ENCODE measurements around the gene LY9.
A peak's percentile ranks its signal among the peaks of the same experiment; 100 is the strongest.
"Not testable (repeated sequence)": the region's sequence is repeated elsewhere in the genome, so short reads cannot be mapped to it uniquely, and the experiment has no call there.

LY9 gene

DNA sequence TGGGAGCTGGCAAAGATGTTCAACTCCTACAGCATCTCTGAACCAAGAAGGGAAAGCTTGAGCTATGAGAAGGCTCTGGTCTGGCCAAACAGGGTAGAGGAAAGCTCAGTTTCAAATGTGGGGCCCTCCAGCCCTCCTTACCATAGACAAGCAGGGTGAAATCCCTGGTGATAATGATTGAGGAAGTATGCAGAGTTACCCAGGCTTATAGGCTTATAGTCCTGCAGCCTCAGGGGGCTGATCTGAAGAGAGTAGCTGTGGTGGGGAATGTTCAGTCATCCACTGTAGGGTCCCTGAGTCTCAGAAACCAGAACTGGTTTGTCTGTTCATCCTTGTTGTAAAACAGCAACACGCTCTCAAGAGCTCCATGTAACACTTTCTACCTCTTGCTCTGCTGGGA, 19.8 kb upstream of the LY9 start:
- no peak for DNase-seq

DNA sequence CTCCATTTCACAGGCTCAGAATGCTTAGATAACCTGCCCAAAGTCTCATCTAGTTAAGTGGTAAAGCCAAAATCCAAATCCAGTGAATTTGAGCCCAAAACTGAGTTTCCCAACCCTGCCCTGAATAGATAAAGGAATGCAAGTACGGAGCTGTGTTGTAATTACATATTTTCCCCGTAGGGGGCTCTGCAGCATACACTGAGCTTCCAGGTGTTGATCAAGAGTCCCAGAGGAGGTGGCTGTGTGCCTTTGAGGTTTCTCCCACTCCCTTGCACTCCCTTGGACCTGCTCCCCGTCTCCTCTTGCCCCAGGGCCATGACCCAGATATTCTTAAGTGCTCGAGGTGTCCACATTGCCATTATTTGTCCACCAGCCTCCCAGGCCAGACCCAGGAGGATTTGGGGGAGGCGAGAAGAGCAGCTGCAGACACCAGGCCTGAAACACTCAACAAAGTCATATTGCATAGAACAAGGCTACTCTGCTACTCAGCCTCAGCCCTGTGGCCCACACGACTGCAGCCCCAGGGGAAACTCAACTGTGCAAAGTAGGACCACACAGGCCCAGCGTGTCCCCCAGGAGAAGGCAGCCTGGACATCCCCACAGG, 18.4 kb upstream of the LY9 start:
- peak; percentile 35 for DNase-seq

DNA sequence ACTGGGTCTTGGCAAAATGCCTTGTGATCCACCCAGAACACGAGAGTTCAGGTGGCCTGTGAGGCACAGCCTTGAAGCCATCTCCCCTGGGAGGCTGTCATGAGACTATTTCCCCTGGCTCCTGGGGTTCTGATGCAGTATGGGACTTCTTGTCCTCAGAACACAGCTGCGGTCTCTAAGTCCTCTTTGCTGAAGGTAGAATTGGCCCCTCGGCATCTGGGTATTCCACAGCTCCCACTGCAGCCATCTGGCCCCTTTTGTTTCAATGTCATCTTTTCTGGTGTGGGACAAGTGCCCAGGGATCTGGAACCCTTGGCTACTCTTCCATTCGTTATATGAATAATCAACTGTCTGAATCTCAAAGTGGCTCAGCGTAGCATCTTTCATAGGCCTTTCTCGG, 17.0 kb upstream of the LY9 start:
- DNase-seq: no peak

DNA sequence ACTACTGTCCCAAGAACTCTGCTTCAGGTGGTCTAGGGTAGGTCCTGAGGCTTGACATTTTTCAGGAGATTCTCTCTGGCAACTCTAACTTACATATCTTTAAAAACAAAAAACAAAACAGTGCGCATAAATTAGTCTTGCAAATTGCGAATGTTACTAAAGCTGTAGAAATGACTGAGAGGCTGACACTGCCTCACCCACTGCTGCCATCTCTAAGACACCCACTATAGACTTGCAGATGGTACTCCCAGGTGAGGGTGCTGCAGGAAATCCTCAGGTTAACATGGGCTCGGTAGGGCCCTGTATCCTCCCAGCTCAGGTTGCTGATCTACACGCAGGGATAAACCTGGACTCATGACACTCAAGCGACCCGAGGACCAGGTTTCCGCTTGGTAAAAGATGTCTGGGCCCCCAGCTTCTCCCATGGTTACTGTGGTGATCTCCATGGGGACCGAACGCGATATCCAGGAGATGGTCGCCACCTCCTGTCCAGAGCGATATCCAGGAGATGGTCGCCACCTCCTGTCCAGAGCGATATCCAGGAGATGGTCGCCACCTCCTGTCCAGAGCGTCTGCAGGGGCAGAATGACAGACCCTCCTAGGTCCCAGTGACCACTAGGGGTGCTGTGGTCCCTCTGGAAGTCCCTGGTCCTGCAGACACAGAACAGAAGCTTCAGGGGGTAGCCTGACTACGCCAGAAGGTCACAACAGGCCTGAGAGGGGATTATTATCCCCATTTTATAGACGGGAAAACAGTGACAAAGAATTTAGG, 16.2 kb upstream of the LY9 start:
- DNase-seq: no peak

DNA sequence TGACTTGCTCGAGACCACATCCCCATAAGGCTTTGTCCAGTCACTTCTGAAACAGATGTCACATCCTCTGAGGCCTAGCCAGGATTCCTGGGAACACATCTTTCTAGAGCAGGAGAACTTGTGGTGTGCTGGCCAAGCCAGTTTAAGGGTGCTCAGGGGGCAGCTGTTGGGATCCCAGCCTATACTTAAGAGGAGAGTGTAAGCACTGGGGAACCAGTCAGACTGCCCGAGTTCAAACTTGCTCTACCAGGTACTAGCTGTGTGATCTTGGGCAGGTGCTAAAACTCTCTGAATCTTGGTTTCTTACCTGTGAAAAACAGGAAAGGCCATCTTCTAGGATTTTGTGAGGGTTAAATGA, 15.6 kb upstream of the LY9 start:
- DNase-seq: no peak

DNA sequence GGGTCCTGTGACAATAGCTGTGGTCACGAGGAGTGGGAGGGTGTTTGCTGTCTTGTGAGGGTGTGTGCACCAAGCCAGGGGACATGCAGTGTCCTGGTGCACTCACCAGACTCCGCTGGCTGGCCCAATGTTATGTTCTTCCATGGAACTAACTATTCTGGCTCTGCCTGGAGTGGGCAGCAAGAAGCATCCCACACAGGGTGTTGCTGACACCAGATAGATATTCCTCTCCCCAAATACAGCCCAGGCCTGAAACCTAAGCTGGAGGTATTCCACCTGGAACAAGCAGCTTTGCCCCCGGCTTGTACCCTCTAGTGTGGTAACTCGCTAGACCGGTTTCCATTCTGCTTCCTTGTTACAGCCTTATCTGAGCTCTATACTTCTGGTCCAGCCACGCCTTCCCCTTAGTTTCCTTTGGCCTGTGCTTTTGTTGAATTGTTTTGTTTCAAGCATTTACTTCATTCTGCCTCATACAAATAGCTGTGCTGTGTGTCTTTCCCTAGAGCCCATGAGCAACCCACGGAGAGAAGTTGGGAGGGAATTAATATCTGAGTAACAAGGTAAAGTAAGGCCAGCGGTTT, 14.7 kb upstream of the LY9 start:
- no peak for DNase-seq

DNA sequence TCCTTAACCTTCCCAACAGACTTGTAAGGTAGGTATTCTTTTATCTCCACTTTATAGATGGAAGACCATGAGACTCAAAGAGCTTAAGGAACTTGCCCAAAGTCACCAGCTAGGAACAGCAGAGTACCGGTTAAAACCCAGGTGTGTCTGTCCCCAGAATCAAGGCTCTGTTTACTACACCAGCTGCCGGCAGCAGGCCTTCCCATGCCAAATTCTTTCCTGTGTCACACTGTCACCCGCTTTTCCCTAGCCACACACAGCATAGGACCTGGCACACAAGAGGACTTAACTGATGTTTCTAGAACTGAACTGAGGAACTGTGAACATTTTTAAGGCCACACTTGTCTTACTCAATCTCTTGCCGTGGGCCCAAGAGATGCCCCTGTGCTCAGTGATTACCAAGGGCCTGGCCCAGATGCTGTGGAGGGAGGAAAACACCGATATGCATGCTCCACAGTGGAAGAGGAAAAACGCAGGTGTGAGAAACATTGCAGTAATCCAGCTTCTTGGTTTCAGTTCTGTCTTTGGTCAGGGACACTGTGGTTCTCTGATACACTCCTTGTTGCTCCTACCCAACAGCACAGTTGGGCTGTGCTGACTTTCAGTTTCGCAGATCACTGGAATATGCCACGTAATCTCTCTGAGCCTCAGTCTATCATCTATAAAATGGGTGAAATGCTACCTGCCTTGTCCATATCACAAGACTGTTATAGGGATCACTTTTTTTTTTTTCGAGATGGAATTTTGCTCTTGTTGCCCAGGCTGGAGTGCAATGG, 13.9 kb upstream of the LY9 start:
- DNase-seq: no peak

DNA sequence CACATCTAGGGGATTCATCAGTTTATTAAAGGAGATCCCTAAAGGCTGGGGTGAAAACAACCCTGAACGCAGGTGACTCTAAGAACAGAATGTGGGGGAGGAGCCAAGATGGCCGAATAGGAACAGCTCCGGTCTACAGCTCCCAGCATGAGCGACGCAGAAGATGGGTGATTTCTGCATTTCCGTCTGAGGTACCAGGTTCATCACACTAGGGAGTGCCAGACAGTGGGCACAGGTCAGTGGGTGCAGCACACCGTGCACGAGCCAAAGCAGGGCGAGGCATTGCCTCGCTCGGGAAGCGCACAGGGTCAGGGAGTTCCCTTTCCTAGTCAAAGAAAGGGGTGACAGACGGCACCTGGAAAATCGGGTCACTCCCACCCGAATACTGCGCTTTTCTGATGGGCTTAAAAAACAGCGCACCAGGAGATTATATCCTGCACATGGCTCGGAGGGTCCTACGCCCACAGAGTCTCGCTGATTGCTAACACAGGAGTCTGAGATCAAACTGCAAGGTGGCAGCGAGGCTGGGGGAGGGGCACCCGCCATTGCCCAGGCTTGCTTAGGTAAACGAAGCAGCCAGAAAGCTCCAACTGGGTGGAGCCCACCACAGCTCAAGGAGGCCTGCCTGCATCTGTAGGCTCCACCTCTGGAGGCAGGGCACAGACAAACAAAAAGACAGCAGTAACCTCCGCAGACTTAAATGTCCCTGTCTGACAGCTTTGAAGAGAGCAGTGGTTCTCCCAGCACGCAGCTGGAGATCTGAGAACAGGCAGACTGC, 12.8 kb upstream of the LY9 start:
- not testable (repeated sequence) for DNase-seq

DNA sequence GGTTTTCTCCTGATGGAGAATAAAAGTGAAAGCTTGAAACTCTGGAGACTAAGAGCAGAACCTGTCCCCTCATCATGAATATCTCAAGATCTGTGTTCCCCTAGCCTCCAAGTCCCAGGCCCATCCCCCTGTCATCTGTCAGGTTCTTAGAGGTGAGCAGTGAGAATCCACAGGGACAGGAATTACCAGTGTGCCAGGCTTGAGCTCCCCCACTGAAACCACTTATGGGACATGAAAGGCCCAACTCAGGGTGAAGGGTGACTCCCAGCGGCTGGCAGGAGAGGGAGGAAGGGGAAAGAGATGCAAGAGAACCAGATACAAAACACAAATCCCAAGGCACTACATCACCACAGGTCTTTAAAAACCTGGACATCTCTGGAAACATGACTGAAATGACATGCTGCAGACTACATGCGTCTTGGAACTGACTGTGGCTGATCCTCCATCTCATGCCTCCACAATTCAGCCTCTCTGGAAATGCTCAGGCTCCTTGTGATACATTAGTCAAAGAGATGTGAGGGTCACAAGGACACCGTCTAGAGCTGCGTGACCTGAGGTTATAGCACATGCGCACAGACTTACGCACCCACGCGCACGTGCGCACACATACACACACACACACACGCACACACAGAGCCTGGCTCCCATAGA, 6.8 kb upstream of the LY9 start:
- DNase-seq: no peak

DNA sequence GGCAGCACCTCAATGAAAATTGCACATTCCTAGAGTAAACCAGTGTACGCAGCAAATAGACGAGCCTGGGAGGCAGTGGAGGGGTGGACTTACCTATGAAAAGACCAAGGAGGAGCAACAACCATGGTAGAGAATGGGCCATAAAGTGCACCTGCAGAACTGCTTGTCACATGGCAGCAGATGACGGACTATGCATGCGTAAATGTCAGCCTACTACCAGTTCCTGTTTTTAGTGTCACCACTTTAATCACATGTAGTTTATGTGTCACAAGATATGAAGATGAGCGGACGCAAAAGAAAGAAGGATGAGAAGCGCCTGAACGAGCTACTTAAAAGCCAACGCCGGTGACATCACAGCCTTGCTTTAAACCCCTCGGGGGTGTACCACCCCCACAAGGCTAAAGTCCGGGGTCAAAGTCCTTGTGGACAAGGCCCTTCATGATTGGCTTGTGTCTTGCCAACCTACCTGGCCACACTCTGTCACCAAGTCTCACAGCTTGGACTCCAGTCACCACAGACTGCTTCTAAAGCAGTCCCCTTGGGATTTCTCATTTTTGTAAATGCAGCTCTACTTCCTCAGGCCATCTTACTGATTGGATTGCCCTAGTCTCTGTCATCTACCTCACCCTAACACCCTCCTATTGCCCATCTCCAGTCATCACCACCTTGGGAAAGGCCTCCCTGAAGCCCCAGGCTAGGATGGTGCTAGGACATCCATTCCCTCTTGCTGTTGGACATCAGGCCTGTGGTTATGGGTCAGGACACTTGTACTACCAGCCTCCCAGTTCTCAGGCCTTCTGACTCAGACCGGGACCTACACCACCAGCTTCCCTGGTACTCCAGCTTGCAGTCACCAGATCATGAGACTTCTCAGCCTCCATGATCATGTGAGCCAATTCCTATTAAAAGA, 6.0 kb upstream of the LY9 start:
- DNase-seq: no peak

DNA sequence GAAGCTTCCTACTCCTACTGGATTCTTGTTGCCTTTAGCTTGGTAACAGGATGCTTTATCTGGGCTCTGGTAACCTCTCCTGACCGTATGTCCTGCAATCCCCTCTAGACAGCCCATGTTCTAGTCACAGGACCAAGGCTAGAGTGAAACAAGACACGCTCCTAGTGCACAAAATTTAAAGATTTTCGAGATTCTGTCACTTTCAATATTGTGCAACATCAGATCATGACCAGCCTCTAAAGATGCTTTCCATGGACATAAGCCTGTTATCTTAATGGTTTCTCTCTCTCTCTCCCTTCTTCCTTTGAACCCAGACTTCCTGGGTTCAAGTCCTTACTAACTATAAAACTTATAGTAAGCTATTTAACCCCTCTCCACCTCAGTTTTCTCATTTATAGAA, 1.6 kb upstream of the LY9 start:
- no peak for DNase-seq

DNA sequence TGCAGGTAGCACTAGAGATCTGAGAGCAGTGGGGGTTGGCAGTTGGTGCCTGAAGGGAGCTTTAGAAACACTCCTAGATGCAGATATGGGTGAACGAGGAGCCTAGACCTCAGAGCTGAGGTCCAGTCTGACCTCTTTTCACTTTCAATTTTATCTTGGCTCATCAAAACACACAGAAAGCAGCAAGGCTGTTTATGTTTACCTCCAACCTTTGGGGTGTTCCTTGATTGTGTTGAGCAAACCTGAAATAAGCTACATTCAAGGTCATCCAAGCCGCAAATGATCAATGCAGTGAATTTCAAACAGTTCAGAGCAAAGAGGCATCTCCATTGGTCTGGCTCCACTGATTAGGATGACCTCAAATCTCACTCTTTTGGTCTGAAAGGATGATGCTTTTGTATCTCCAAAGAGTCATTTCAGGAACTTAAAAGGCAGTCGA, 1.3 kb downstream of the LY9 start:
- DNase-seq: no peak

DNA sequence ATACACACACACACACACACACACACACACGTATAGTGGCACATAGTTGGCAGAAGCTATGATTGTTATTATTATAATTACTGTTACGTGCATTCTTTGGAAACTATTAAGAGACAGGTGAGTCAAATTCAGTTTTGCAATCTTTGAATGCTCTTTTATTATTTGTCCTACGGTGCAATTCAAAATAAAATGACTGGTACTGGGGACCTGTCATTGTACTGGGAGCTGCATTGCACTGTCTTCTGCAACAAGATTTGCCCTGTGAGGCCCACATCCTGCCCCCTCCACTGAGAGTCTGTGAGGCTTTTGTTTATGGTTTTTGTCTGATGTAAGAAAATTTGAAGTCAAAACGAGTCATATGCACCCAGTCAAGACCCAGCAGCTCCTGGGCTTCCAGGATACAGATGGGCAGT, 1.9 kb downstream of the LY9 start:
- DNase-seq: no peak

DNA sequence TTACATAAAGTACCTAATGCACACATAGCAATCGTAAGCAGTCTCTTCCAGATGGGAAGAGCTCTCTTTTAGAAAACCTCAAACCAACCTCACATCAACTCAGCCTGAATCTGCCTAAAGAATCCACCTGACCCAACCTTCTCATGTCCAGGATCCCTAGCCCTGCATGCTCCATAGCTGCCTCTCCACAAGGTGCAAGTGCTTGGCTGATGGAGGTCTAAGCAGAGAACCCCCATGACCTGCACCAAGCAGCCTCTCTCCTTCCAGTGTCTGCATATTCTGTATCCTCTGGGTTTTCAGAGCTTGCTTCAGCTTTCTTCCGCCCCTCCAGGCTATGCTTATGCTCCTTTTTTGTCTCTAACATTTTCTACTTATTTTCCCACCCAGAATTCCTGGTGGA, 2.5 kb downstream of the LY9 start:
- DNase-seq: no peak

DNA sequence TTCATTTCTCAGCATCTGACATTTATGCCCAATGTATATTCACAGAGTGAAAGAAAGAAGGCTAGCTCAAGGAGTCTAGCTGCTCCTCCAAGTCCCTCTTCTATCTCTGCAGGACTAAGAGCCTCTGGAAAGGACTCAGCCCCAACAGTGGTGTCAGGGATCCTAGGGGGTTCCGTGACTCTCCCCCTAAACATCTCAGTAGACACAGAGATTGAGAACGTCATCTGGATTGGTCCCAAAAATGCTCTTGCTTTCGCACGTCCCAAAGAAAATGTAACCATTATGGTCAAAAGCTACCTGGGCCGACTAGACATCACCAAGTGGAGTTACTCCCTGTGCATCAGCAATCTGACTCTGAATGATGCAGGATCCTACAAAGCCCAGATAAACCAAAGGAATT, 3.7 kb downstream of the LY9 start:
- no peak for DNase-seq

DNA sequence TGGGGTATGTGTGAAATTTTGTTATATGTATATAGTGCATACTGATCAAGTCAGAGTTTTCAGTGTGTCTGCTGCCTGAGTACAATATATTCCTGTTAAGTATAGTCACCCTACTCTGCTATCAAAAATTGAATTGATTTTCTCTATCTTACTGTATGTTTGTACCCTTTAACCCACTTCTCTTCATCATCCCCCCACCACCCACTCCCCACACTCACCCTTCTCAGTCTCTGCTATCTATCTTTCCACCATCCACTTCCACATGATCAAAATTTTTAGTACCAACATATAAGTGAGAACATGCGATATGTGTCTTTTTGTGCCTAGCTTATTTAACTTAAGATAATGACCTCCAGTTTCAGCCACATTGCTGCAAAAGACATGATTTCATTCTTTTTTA, 4.2 kb downstream of the LY9 start:
- no peak for DNase-seq

DNA sequence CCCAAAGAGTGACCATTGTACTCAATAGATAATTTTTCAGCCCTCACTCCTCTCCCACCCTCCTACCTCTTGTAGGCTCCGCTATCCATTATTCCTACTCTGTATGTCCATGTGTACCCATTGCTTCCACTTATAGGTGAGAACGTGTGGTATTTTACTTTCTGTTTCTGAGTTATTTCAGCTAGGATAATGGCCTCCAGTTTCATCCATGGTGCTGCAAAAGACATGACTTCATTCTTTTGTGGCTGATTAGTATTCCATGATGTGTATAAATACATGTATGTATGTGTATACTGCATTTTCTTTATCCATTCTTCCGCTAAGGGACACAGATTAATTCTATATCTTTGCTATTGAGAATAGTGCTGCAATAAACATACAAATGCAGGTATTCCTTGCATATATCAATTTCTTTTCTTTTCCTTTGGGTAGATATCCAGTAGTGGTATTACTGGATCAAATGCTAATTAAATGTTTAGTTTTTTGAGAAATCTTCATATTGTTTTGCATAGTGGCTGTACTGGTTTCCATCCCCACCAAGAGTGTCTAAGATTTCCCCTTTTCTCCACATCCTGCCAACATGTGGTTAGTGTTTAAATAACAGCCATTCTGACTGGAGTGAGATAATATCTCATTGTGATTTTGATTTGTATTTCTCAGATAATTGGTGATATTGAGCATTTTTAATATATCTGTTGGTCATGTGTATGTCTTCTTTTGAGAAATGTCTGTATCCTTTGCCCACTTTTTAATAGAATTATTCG, 4.9 kb downstream of the LY9 start:
- DNase-seq: no peak

DNA sequence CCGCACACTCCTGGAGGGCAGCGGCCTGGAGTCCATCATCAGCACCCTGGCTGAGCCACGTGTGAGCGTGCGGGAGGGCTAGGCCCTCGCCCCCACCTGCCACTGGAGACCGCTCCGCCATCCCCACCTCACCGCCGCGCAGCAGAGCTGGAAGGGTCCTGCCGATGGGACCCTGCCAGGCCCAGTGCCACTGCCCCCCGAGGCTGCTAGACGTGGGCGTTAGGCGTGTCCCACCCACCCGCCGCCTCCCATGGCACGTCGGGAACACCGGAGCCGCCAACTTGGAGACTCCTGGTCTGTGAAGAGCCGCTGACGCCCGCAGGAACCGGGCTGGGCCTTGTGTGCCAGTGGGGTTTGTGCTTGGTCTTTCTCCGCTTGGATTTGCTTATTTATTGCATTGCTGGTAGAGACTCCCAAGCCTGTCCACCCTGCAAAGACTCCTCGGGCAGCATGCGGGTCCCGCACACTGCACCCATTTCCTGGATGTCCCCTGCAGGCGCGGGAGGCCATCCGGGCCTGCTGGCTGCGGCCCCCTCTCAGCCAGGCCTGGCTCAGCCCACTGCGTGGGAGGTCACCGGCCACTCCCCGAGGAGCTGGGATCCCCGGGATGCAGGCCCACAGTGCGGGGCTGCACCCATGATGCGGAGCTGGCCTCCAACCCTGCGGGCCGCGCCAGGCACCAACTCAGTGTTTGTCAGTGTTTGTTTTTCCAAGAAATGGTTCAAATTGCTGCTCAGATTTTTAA, 6.0 kb downstream of the LY9 start:
- DNase-seq: no peak

DNA sequence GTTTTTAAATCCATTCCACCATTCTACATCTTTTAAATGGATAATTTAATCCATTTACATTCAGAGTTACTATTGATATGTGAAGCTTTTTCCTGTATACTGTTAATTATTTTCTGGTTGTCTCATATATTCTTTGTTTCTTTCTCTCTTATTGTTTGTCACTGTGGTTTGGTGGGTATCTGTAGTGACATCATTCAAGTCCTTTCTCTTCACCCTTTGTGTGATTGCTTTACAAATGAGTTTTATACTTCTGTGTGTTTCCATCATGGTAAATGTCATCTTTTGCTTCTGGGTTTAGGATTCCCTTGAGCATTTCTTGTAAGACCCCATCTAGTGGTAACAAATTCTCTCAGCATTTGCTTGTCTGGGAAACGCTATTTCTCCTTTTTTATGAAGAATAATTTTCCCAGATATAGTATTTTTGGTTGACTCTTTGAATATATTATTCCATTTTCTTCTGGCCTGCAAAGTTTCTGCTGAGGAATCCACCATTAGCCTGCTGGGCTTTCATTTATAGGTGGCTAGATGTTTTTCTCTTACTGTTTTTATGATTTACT, 10.2 kb downstream of the LY9 start:
- no peak for DNase-seq

DNA sequence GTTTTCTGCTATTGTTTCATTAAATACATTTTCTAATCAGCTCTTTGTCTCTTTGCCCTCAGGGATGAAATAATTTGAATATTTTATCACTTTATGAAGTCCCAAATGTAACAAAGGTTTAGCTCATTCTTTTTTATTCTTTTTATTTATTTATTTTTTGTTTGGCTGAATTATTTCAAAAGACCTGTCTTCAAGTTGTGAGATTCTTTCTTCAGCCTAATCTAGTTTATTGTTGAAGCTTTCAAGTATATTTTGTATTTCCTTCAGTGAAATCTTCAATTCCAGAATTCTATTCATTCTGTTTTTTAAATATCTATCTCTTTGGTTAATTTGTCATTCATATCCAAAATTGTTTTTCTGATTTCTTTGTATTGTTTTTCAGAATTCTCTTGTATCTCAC, 10.8 kb downstream of the LY9 start:
- DNase-seq: no peak

All from NCI-H1694 treated with DMSO at 0.1 percent for 48 hours (cell line).